HCT116 (cell line): ENCODE results near the gene CTSE. TPM values are rescaled to one million over a fixed set of nuclear protein-coding genes. Genes with fewer than 3 reads are reported as not detected.

Source experiments
- ATAC-seq: fragments of 200-7000 bp; cut with Tn5 transposase; 2 replicates; pipeline ENCODE4 v1.9.1; 2020; ENCODE audit warnings: mild to moderate bottlenecking, moderate library complexity
- BruUV-seq: library from RNA; stranded (reverse); fragments of 400-500 nt; replicated peaks from 2 replicates; lab custom pipeline; 2021; lab: Mats Ljungman, UMichigan
- CTCF ChIA-PET: fragments of 300-600 bp; sonication (Branson Sonifier 250); formaldehyde crosslinking; loops from one replicate; lab custom pipeline; 2021; ENCODE audit warnings: antibody characterized with exemption; lab: Charles Lee
- POLR2A ChIA-PET: fragments of 300-600, 350-600 bp; sonication (Branson Sonifier 250); formaldehyde crosslinking; loops from one replicate; lab custom pipeline; 2021; ENCODE audit warnings: antibody characterized with exemption; lab: Charles Lee
- RAD21 ChIA-PET, 2 experiments: fragments of 300-600 bp; sonication (Branson Sonifier 250); formaldehyde crosslinking; loops; one replicate each; lab custom pipeline; 2023; ENCODE audit warnings: low total read pairs in 2 of 2; ENCODE audit not compliant: uncharacterized antibody in 2 of 2, unreplicated experiment in 2 of 2, low non-redundant PET in 1 of 2; lab: Charles Lee
- DNase-seq: peaks from one replicate; pipeline ENCODE4 v3.0.0-alpha.2; 2010; ENCODE audit warnings: low read depth, low spot score
- H2AFZ ChIP-seq: fragments of 200-600 bp; shearing (Covaris generic), sonication (generic); 2 replicates; pipeline ENCODE4 v1.6.1; 2017; ENCODE audit warnings: low read depth, mixed run types, mixed read lengths, antibody characterized with exemption, low read length; ENCODE audit not compliant: poor library complexity, severe bottlenecking
- H3K27ac ChIP-seq: 2 replicates; pipeline ENCODE4 v1.5.1; 2012; ENCODE audit warnings: low read depth, low read length
- H3K27me3 ChIP-seq: fragments of 200-600 bp; sonication (generic); 2 replicates; pipeline ENCODE4 v1.6.1; 2016; ENCODE audit warnings: mixed run types, low read length, mixed read lengths; ENCODE audit not compliant: insufficient read depth
- H3K36me3 ChIP-seq, 2 experiments: fragments of 200-500 bp in 1 of 2; fragments of 200-600 bp in 1 of 2; sonication (Bioruptor generic) in 1 of 2; sonication (generic) in 1 of 2; 2 replicates each; pipeline versions ENCODE4 v1.5.1 to v1.6.1; 2014 to 2016; ENCODE audit warnings: low read length in 2 of 2, inconsistent platforms in 1 of 2, mixed read lengths in 1 of 2, mixed run types in 1 of 2; ENCODE audit not compliant: insufficient read depth in 2 of 2, control insufficient read depth in 1 of 2
- H3K4me1 ChIP-seq, 2 experiments: fragments of 200-600 bp in 1 of 2; sonication (generic) in 1 of 2; 2 replicates each; pipeline versions ENCODE4 v1.5.1 to v1.6.1; 2012 to 2017; ENCODE audit warnings: low read length in 2 of 2, inconsistent platforms in 1 of 2, mild to moderate bottlenecking in 1 of 2, mixed read lengths in 1 of 2, mixed run types in 1 of 2, moderate library complexity in 1 of 2; ENCODE audit not compliant: insufficient read depth in 2 of 2, control insufficient read depth in 1 of 2
- H3K4me2 ChIP-seq: fragments of 200-600 bp; sonication (generic); 2 replicates; pipeline ENCODE4 v1.6.1; 2017; ENCODE audit warnings: mixed run types, low read length, mixed read lengths
- H3K4me3 ChIP-seq, 2 experiments: fragments of 200-600 bp in 1 of 2; sonication (generic) in 1 of 2; replicated peaks in 1 of 2; 2 replicates each; pipeline ENCODE4 v1.5.1; 2011 to 2016; ENCODE audit warnings: low read length in 2 of 2, control low read depth in 1 of 2, low read depth in 1 of 2, mild to moderate bottlenecking in 1 of 2, mixed read lengths in 1 of 2, mixed run types in 1 of 2
- H3K79me2 ChIP-seq: fragments of 200-600 bp; sonication (generic); 2 replicates; pipeline ENCODE4 v1.6.1; 2017; ENCODE audit warnings: mild to moderate bottlenecking, mixed run types, low read length, moderate library complexity, mixed read lengths; ENCODE audit not compliant: insufficient read depth
- H3K9ac ChIP-seq: fragments of 200-600 bp; sonication (generic); 2 replicates; pipeline ENCODE4 v1.6.1; 2016; ENCODE audit warnings: low read length, mixed read lengths
- H3K9me2 ChIP-seq: fragments of 200-600 bp; sonication (generic), shearing (Covaris generic); 2 replicates; pipeline ENCODE4 v1.6.1; 2017; ENCODE audit warnings: mixed run types, mild to moderate bottlenecking, moderate library complexity; ENCODE audit not compliant: insufficient read depth
- H3K9me3 ChIP-seq, 2 experiments: fragments of 200-500 bp in 1 of 2; fragments of 200-600 bp in 1 of 2; sonication (Bioruptor generic) in 1 of 2; sonication (generic) in 1 of 2; 2 replicates each; pipeline ENCODE4 v1.6.1; 2014 to 2017; ENCODE audit warnings: low read length in 2 of 2, mixed read lengths in 2 of 2, inconsistent platforms in 1 of 2, low read depth in 1 of 2, mild to moderate bottlenecking in 1 of 2, mixed run types in 1 of 2, moderate library complexity in 1 of 2; ENCODE audit not compliant: control insufficient read depth in 1 of 2, insufficient read depth in 1 of 2
- H4K20me1 ChIP-seq: fragments of 200-600 bp; sonication (generic), shearing (Covaris generic); 2 replicates; pipeline ENCODE4 v1.6.1; 2017; ENCODE audit warnings: mixed run types, mild to moderate bottlenecking, moderate library complexity; ENCODE audit not compliant: insufficient read depth
- CBX3 ChIP-seq: IDR thresholded peaks from 2 replicates; pipeline ENCODE4 v1.6.1; 2012; ENCODE audit warnings: low read depth
- FOSL1 ChIP-seq: IDR thresholded peaks from 2 replicates; pipeline ENCODE4 v1.6.1; 2012; ENCODE audit warnings: low read depth
- JUND ChIP-seq: IDR thresholded peaks from 2 replicates; pipeline ENCODE4 v1.6.1; 2012
- POLR2A ChIP-seq: IDR thresholded peaks from 2 replicates; pipeline ENCODE4 v1.7.0; 2011; ENCODE audit warnings: borderline replicate concordance; ENCODE audit not compliant: insufficient read depth, insufficient read length; ENCODE audit errors: extremely low read depth
- SRF ChIP-seq: IDR thresholded peaks from 2 replicates; pipeline ENCODE4 v1.6.1; 2012; ENCODE audit warnings: low read depth
- TCF7L2 ChIP-seq: IDR thresholded peaks from 2 replicates; pipeline ENCODE4 v1.7.0; 2011; ENCODE audit warnings: borderline replicate concordance, inconsistent platforms; ENCODE audit not compliant: insufficient read depth, insufficient read length; ENCODE audit errors: extremely low read depth
- YY1 ChIP-seq: IDR thresholded peaks from 2 replicates; pipeline ENCODE4 v1.6.1; 2011; ENCODE audit warnings: low read length, low read depth, moderate library complexity, mild to moderate bottlenecking; ENCODE audit not compliant: insufficient replicate concordance; ENCODE audit errors: extremely low read depth
- ZFX ChIP-seq: fragments of 450-650 bp; IDR thresholded peaks from 2 replicates; pipeline ENCODE4 v1.6.1; 2017
- intact Hi-C: fragments of 100-400 bp; cut with micrococcal nuclease; formaldehyde crosslinking; loops from 2 replicates; pipeline ENCODE4 v1.10.0; 2022
- total RNA-seq: library from RNA; stranded (reverse); gene quantifications from one replicate; pipeline ENCODE4 v1.2.1, GENCODE V29; 2021; ENCODE audit not compliant: unreplicated experiment
- TF ChIP-seq, protein P1 (sequence below): IDR thresholded peaks from 2 replicates; pipeline ENCODE4 v1.6.1; 2012
- TF ChIP-seq, protein P2 (sequence below): IDR thresholded peaks from 2 replicates; pipeline ENCODE4 v1.6.1; 2012

Gene CTSE
- total RNA-seq, 1 experiment from 2014 or later: 0.12 TPM

DNA sequence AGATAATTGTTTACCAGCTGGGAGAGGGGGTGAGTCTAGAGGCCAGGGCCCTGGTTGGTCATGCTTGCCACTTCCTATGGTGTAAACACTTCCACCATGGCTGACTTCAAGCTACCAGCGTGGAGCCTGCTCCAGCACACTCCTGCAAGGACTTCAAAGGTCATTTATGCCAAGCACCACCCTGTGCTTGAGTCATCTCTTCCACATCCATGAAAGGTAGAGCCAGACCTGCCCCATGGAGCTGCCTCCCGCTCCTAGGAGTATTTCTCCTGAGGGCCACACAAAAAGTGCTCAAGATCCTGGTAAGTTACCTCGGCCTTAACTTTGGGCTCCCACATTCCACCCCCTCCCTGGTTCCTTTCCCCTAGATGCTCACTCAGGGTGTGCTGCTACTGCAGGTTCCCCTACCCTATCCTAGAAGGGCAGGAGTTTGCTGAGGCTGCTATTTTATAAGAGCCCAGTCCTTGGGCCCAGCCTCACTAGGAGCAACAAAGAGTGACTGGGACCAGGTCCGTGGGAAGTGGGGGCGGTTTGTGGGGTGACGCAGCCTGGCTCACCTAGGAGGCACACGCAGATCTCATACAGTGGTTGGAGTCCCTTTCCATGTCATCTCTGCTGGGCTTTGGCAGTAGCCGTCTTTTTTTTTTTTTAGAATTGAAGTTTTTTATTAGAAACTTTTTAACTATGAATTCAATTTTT lies 22.9 kb downstream of the CTSE start:
- ChIA-PET CTCF (interaction anchor here (1.1 to 2.2 kb wide), 2 partner anchors 24 to 30 kb away, joined by 5 to 7 read pairs; no protein-coding TSS in a partner anchor), RAD21 (no interaction called here), POLR2A (no interaction called here)
- ATAC-seq: peak; percentile 42
- Histone ChIP-seq H3K27ac (peak overlapping the region; percentile 50), H3K36me3 (no peaks in the 10 kb centered on the region), H3K9ac (peak overlapping the region; percentile 23; the same call in 1 of the 2 replicates), H3K9me3 (no peaks in the 10 kb centered on the region), H3K4me3 (peak overlapping the region in 1 of 2 experiments; percentile 38; a peak in 2 of 4 replicates), H2AFZ (peak overlapping the region; percentile 91), H3K79me2 (no peaks in the 10 kb centered on the region), H3K4me1 (peaks cover 33 to 47% of the 10 kb centered on the region in 2 experiments), H4K20me1 (no peaks in the 10 kb centered on the region), H3K4me2 (peak overlapping the region; percentile 78), H3K27me3 (no peaks in the 10 kb centered on the region), H3K9me2 (no peaks in the 10 kb centered on the region)
- intact Hi-C loops: no loop called here
- no TSS peak for BruUV-seq
- DNase-seq: peak; percentile 49
- TF ChIP-seq, protein P1, sequence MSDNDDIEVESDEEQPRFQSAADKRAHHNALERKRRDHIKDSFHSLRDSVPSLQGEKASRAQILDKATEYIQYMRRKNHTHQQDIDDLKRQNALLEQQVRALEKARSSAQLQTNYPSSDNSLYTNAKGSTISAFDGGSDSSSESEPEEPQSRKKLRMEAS: peak; percentile 43; the same call in 1 of the 2 replicates
- TF ChIP-seq TCF7L2 (peak; percentile 37), CBX3 (0 out of 2 replicates have a peak, but pooled peaks have one; percentile 63), FOSL1 (peak; percentile 28; the same call in 1 of the 2 replicates), ZFX (no peak), POLR2A (no peak), JUND (peak; percentile 56; the same call in 1 of the 2 replicates), YY1 (peak; percentile 27), SRF (no peak)
- TF ChIP-seq, protein P2, sequence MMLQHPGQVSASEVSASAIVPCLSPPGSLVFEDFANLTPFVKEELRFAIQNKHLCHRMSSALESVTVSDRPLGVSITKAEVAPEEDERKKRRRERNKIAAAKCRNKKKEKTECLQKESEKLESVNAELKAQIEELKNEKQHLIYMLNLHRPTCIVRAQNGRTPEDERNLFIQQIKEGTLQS: no peak
